ENCODE results near the gene HCFC1. TPM values are rescaled to one million over a fixed set of nuclear protein-coding genes. Genes with fewer than 3 reads are reported as not detected.

Gene HCFC1
- total and polyA plus RNA-seq, 9 of the 15 experiments (the other 6 are each of a cell fraction or from before 2014, with no cell fraction given): 2.8 to 133 (median 17.1) TPM

GRCh38 chrX:153971450-153972367 is at the start of gene HCFC1 (continued):
- peak; percentile 95 for TF ChIP-seq VEZF1 (CRISPR knock-in tag; IDR thresholded peaks at IDR 0.05)
- TF ChIP-seq NR4A1 (CRISPR knock-in tag; IDR thresholded peaks at IDR 0.05): no peak
- peak; percentile 64 for TF ChIP-seq NR4A1 (tag; IDR thresholded peaks at IDR 0.05)
- no peak for TF ChIP-seq ZBTB8A (IDR thresholded peaks at IDR 0.05; ENCODE audit: partially characterized antibody)
- 0 out of 4 replicates have a peak, but pooled peaks of 1 of the 2 experiments have one; percentile 45 for TF ChIP-seq MLLT1 (IDR thresholded peaks at IDR 0.05)
- TF ChIP-seq FUS (optimal IDR thresholded peaks at IDR 0.05; ENCODE audit: low read depth, low read length): no peak
